IPS-15b (cell line): ENCODE data around the gene ELP1.

Experiments
- H3K27me3 ChIP-seq: one replicate; pipeline ENCODE4 v1.6.1; 2013; ENCODE audit warnings: low read length; ENCODE audit not compliant: control insufficient read depth, insufficient read depth
- H3K36me3 ChIP-seq: one replicate; pipeline ENCODE4 v1.6.1; 2013; ENCODE audit warnings: low read length; ENCODE audit not compliant: control insufficient read depth, insufficient read depth
- H3K4me1 ChIP-seq: one replicate; pipeline ENCODE4 v1.6.1; 2013; ENCODE audit warnings: mild to moderate bottlenecking, low read length; ENCODE audit not compliant: control insufficient read depth, insufficient read depth
- H3K4me3 ChIP-seq: one replicate; pipeline ENCODE4 v1.5.1; 2013; ENCODE audit warnings: low read depth, low read length
- H3K9ac ChIP-seq: one replicate; pipeline ENCODE4 v1.6.1; 2013; ENCODE audit warnings: low read depth, mild to moderate bottlenecking, low read length
- H3K9me3 ChIP-seq: one replicate; pipeline ENCODE4 v1.6.1; 2013; ENCODE audit warnings: mild to moderate bottlenecking, low read length; ENCODE audit not compliant: control insufficient read depth, insufficient read depth

The ELP1 gene

GRCh38 chr9:108832179-108832500 is 101.8 kb downstream of the ELP1 start:
- no peaks in the 10 kb centered on the region for H3K36me3 ChIP-seq
- no peak overlapping the region for H3K9ac ChIP-seq
- H3K4me3 ChIP-seq, result no peak overlapping the region
- no peaks in the 10 kb centered on the region for H3K4me1 ChIP-seq
- H3K27me3 ChIP-seq, result no peaks in the 10 kb centered on the region
- H3K9me3 ChIP-seq, result no peaks in the 10 kb centered on the region

GRCh38 chr9:108831496-108832178 is 102.3 kb downstream of the ELP1 start:
- no peaks in the 10 kb centered on the region for H3K4me1 ChIP-seq
- H3K9ac ChIP-seq, result no peak overlapping the region
- no peaks in the 10 kb centered on the region for H3K36me3 ChIP-seq
- H3K9me3 ChIP-seq, result no peaks in the 10 kb centered on the region
- H3K27me3 ChIP-seq, result no peaks in the 10 kb centered on the region
- no peak overlapping the region for H3K4me3 ChIP-seq

DNA sequence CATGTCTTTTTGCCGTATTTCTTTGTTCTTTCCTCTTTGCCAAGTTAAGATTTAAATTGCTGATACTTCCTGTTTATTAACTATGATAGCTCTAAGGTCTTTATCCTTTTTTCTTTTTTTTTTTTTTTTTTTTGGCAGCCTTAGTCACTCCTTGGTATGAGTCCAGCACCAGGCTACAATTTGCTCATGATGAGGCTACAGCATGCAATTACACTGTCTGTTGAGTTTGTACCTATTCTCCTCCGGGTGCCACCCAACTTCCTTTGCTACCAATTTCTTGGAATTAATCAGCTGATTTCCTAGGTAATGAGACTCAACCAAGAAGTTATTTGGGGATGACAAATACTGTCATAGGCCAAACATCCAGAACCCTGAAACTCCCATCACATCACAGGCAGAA is 103.7 kb downstream of the ELP1 start:
- Histone ChIP-seq H3K4me1 (no peaks in the 10 kb centered on the region), H3K9me3 (no peaks in the 10 kb centered on the region), H3K9ac (no peak overlapping the region), H3K27me3 (no peaks in the 10 kb centered on the region), H3K36me3 (no peaks in the 10 kb centered on the region), H3K4me3 (no peak overlapping the region)

GRCh38 chr9:108823829-108824228 is 110.1 kb downstream of the ELP1 start:
- Histone ChIP-seq H3K27me3 (no peaks in the 10 kb centered on the region), H3K9me3 (peaks cover 4% of the 10 kb centered on the region), H3K36me3 (no peaks in the 10 kb centered on the region), H3K4me3 (no peak overlapping the region), H3K4me1 (no peaks in the 10 kb centered on the region), H3K9ac (no peak overlapping the region)
